Cortex of kidney (tissue), 1 donor: ENCODE data around the gene TMEM170B.
A peak's percentile ranks its signal among the peaks of the same experiment; 100 is the strongest.

ENCODE experiments used
- DNase-seq: peaks from one replicate; lab custom pipeline; 2025; lab: John Stamatoyannopoulos, UW

Gene TMEM170B

GRCh38 chr6:11616200-11616611, 78.7 kb downstream of the TMEM170B start:
- DNase-seq: no peak

DNA sequence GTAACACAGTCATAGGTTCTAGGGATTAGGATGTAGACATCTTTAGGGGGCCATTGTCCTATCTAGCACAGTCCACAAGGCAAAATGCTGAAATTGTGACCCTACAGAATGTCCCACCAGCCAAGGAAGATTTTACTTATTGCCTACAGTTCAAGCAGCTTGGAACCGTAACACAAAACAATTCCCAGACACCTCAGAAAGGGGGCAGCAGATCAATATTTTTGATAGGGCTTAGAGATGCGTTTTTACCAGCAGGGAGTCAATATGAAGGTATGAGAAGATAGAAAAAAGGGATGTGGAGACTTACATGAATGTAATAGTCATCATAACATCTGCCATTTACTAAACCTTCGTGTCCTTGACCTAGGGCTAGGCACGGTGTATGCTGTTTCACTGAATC, 81.0 kb downstream of the TMEM170B start:
- DNase-seq: no peak

- DNase-seq: peak; percentile 13
Observed at GRCh38 chr6:11621119-11621518, 83.6 kb downstream of the TMEM170B start.

DNA sequence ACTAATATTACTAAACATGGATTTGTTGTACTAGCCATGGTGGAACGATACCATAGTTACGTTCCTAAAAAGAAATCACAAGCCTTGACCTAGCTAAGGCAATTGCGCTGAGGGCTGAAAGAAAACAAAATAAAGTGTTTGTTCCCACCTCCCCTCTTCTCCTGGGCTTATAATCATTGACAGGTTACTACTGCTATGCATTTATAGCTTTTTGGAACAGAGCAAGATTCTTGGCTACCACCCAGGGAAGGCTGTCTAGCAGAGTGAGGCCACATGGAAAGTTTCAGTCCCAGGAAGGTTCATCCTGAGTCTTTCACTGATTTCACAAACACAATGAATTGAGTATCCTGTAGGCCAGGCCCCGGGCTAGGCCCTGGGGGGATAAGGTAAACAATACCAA, 84.6 kb downstream of the TMEM170B start:
- DNase-seq: no peak

- DNase-seq: no peak
Observed at GRCh38 chr6:11623272-11623671, 85.7 kb downstream of the TMEM170B start.

DNA sequence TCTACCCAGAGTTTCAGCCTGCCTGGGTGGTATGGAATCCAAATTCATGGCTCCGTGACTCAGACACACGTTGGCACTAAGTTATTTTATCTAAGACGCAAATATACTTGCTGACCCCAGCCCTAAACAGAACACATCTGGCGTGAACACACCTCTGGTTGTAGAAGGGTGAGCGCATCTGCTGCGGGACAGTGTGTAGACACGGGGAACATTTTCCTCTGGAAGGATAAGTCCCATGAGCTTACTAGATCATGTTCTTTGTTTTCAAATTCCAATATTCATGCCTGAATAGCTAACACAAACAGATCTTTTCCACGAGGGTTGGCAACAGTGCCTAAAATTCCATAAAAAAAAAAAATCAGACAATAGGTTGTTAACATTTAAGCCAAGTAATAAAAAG, 87.8 kb downstream of the TMEM170B start:
- DNase-seq: no peak

DNA sequence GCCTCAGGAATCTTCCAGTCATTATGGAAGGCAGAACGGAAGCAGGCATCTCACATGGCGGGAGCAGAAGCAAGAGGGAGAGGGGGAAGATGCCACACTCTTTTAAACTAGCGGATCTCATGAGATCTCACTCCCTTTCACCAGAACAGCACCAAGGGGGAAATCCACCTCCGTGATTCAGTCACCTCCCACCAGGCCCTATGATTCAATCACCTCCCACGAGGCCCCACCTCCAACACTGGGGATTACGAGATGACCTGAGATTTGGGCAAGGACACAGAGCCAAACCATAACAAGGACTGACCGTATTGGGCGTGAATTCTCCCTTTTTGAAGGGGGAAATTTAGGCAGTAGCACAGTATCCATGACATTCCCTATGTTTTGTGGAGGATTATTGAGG, 88.8 kb downstream of the TMEM170B start:
- DNase-seq: no peak

GRCh38 chr6:11628562-11628961, 91.0 kb downstream of the TMEM170B start:
- DNase-seq: no peak

DNA sequence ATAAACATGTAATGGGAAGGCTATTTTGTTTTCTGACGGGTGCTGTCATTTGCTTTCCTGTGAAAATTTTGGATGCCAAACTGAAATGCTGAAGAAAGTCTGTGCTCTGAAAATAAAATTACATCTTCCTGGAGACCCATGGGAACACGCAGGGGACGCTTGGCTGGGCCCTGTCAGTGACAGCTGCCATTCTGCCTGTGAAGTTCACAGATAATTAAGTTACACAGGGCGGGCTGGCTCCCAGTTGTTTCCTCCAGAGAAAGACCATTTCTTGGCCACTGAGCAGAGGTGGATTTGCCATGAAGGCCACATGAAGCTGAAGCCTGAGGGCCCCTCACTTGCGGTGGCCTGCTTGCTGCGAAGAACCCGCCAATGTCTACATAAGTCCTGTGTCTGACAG, 93.5 kb downstream of the TMEM170B start:
- no peak for DNase-seq

DNA sequence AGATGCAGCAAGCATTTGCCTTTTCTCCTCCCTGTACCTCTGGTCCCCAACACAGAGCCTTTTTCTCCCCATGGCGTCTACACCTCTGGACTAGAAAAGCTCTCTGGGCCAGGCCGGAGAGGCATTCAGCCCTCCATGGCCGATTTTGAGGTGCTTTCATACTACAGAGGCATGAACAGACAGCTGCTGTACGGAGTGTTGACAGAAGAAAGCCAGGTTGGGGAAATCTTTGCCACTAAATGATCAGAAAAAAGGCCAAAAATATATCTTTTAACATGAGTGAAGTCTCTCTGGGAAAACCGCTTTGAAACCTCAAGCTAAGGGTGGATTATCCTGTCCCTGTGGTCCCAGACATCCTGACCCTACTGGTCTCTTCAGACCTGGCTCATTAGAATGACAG, 94.0 kb downstream of the TMEM170B start:
- no peak for DNase-seq

DNA sequence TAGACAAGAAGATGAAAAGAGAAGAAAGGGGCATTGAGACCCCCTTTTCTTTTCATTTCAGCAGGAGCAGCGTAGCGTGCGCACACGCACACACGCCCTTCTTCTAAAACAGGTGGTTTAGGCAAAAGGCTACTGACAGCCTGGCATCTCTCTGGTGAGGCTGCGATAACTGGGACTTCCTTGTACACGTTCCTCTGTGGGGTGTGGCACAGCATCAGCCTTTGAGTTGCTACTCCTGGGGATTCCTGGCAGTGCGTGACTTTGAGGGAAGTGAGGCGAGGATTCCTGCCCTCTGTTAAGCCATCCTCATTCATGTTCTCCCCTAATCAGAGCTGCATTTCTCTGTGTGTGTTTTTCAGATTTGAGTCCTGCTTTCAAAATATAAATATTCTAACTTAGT, 94.7 kb downstream of the TMEM170B start:
- DNase-seq: no peak

GRCh38 chr6:11632795-11633511, 95.4 kb downstream of the TMEM170B start:
- DNase-seq: no peak
